Suprapubic skin (tissue), 4 donors: ENCODE results near the gene ORC3. TPM values are rescaled to one million over a fixed set of nuclear protein-coding genes. Genes with fewer than 3 reads are reported as not detected.

ENCODE experiments used
- DNase-seq, 2 donors: peaks; one replicate each; pipeline ENCODE4 v3.0.0-alpha.2; 2019; ENCODE audit warnings: low spot score in 2 of 2
- H3K27ac ChIP-seq: fragments of 200-600 bp; sonication (generic); one replicate; pipeline ENCODE4 v1.5.1; 2019
- H3K27me3 ChIP-seq: fragments of 200-600 bp; sonication (generic); one replicate; pipeline ENCODE4 v1.5.1; 2019
- H3K36me3 ChIP-seq: fragments of 200-600 bp; sonication (generic); one replicate; pipeline ENCODE4 v1.5.1; 2019
- H3K4me1 ChIP-seq: fragments of 200-600 bp; sonication (generic); one replicate; pipeline ENCODE4 v1.5.1; 2019
- H3K4me3 ChIP-seq: fragments of 200-600 bp; sonication (generic); one replicate; pipeline ENCODE4 v1.5.1; 2019; ENCODE audit warnings: mild to moderate bottlenecking
- H3K9me3 ChIP-seq: fragments of 200-600 bp; sonication (generic); one replicate; pipeline ENCODE4 v1.5.1; 2019
- CTCF ChIP-seq, 2 donors: fragments of 200-600 bp in 1 of 2; fragments of 450-650 bp in 1 of 2; sonication (generic) in 1 of 2; IDR thresholded peaks; one replicate each; pipeline ENCODE4 v1.5.1; 2016 to 2019; ENCODE audit warnings: antibody characterized with exemption in 2 of 2, mild to moderate bottlenecking in 1 of 2, moderate library complexity in 1 of 2
- EP300 ChIP-seq: sonication (generic); formaldehyde crosslinking; IDR thresholded peaks from one replicate; pipeline ENCODE4 v1.6.1; 2017; ENCODE audit warnings: antibody characterized with exemption
- POLR2A ChIP-seq, 2 donors: fragments of 450-650 bp; IDR thresholded peaks; one replicate each; pipeline ENCODE4 v1.6.1; 2017; ENCODE audit warnings: antibody characterized with exemption in 2 of 2, mild to moderate bottlenecking in 2 of 2, moderate library complexity in 2 of 2
- POLR2AphosphoS5 ChIP-seq, 3 donors: sonication (generic); formaldehyde crosslinking; IDR thresholded peaks; one replicate each; pipeline ENCODE4 v1.6.1; 2017; ENCODE audit warnings: antibody characterized with exemption in 3 of 3
- WGBS: methylation state at CpG from one replicate; pipeline ENCODE4 v1.1.5; 2018; 5-methylcytosine and 5-hydroxymethylcytosine counted together
- total RNA-seq, 4 donors: library from RNA; depleted of rRNA; stranded (reverse); fragments of >200 nt; gene quantifications; one replicate each; pipeline ENCODE4 v1.1.0, GENCODE V29; 2016

The ORC3 gene
- total RNA-seq, 4 donors from 2014 or later = 9.7 to 30.6 (median 12.9) TPM

- H3K4me1 ChIP-seq = peaks cover 3% of the 10 kb centered on the region
- H3K36me3 ChIP-seq = no peaks in the 10 kb centered on the region
- no peak for DNase-seq
- TF ChIP-seq POLR2AphosphoS5 (IDR thresholded peaks at IDR 0.05) (no peak), CTCF (IDR thresholded peaks at IDR 0.05) (no peak), EP300 (no peak), POLR2A (IDR thresholded peaks at IDR 0.05) (no peak)
- no peaks in the 10 kb centered on the region for H3K27me3 ChIP-seq
- no peak overlapping the region for H3K4me3 ChIP-seq
- H3K27ac ChIP-seq = no peak overlapping the region
- H3K9me3 ChIP-seq = no peaks in the 10 kb centered on the region
- 57% methylated on average over 2 of the region's 2 CpGs for WGBS
These were observed 124.3 kb downstream of the ORC3 start for GRCh38 chr6:87714093-87714842.

Other genes starting within 250 kb of the ORC3 start
- 10 to 100 TPM in 1 of 4 donors, 1 to 10 TPM in 3; 1.9 to 10.1 (median 3.0) TPM for gene C6orf163, start 245.3 kb upstream of the ORC3 start, total RNA-seq
- gene CFAP206, start 182.2 kb upstream of the ORC3 start, total RNA-seq = under 1 TPM in 2 of 4 donors, not detected in 2; 0.21 to 0.85 TPM
- 10 to 100 TPM; 19.1 to 25.9 (median 24.2) TPM for gene SLC35A1, start 117.2 kb upstream of the ORC3 start, total RNA-seq
- gene RARS2, start 148 bp upstream of the ORC3 start, total RNA-seq = 10 to 100 TPM; 16.4 to 29.6 (median 19.7) TPM
- gene AKIRIN2, start 112.1 kb downstream of the ORC3 start, total RNA-seq = 10 to 100 TPM; 15.3 to 35.4 (median 29.2) TPM